Activated CD8-positive, alpha-beta T cell treated with anti-CD3 and anti-CD28 coated beads for 36 hours (primary cell): ENCODE measurements around the gene KIRREL3. TPM values are rescaled to one million over a fixed set of nuclear protein-coding genes. Genes with fewer than 3 reads are reported as not detected.

Experiments used
- ATAC-seq: fragments of 200-7000 bp; cut with Tn5 transposase; one replicate; pipeline ENCODE4 v1.10.0; 2021; ENCODE audit warnings: mild to moderate bottlenecking, moderate library complexity
- CTCF ChIA-PET: fragments of 350-600 bp; sonication (Branson Sonifier 250); formaldehyde crosslinking; loops from one replicate; lab custom pipeline; 2021; ENCODE audit warnings: antibody characterized with exemption; lab: Charles Lee
- POLR2A ChIA-PET: fragments of 350-600 bp; sonication (Branson Sonifier 250); formaldehyde crosslinking; loops from one replicate; lab custom pipeline; 2021; ENCODE audit warnings: antibody characterized with exemption; lab: Charles Lee
- DNase-seq: peaks from one replicate; pipeline ENCODE4 v3.0.0-alpha.2; 2020
- H3K27ac Mint-ChIP-seq: one replicate; pipeline ENCODE4 v1.8.0; 2021; ENCODE audit warnings: mild to moderate bottlenecking, mixed read lengths
- H3K27me3 Mint-ChIP-seq: one replicate; pipeline ENCODE4 v1.8.0; 2021; ENCODE audit warnings: mixed read lengths
- H3K36me3 Mint-ChIP-seq: one replicate; pipeline ENCODE4 v1.8.0; 2021; ENCODE audit warnings: low read depth, mixed read lengths
- H3K4me1 Mint-ChIP-seq: one replicate; pipeline ENCODE4 v1.8.0; 2021; ENCODE audit warnings: low read depth, mixed read lengths
- H3K4me3 Mint-ChIP-seq: one replicate; pipeline ENCODE4 v1.8.0; 2021; ENCODE audit warnings: mild to moderate bottlenecking, moderate library complexity, mixed read lengths
- H3K9me3 Mint-ChIP-seq: one replicate; pipeline ENCODE4 v1.8.0; 2021; ENCODE audit warnings: mixed read lengths
- CTCF ChIP-seq: fragments of 200-600 bp; IDR thresholded peaks from one replicate; pipeline ENCODE4 v1.8.0; 2022; ENCODE audit warnings: antibody characterized with exemption, mild to moderate bottlenecking
- intact Hi-C: fragments of 100-400 bp; cut with micrococcal nuclease; formaldehyde crosslinking; loops from one replicate; pipeline ENCODE4 v1.10.0; 2022
- total RNA-seq, 2 experiments: library from RNA; stranded (reverse); gene quantifications; one replicate each; pipeline ENCODE4 v1.2.3, GENCODE V29; 2021

Gene KIRREL3
- total RNA-seq, 2 experiments from 2014 or later, result not detected

GRCh38 chr11:126754591-126755426 is 245.8 kb downstream of the KIRREL3 start:
- H3K4me1 Mint-ChIP-seq, result no peaks in the 10 kb centered on the region
- CTCF ChIA-PET, result no interaction called here

GRCh38 chr11:126753990-126754389 is 246.6 kb downstream of the KIRREL3 start:
- Mint-ChIP-seq H3K27me3 (peaks cover 2% of the 10 kb centered on the region), H3K9me3 (no peaks in the 10 kb centered on the region), H3K27ac (no peak overlapping the region), H3K36me3 (no peaks in the 10 kb centered on the region), H3K4me3 (no peak overlapping the region), H3K4me1 (no peaks in the 10 kb centered on the region)
- intact Hi-C loops, result no loop called here
- CTCF ChIA-PET, result no interaction called here
- DNase-seq (no peak), ATAC-seq (no peak)
- POLR2A ChIA-PET, result no interaction called here
- TF ChIP-seq CTCF, result no peak

More at GRCh38 chr11:126754591-126755426, 245.8 kb downstream of the KIRREL3 start:
- H3K9me3 Mint-ChIP-seq, result no peaks in the 10 kb centered on the region
- peaks cover 2% of the 10 kb centered on the region for H3K27me3 Mint-ChIP-seq
- H3K4me3 Mint-ChIP-seq, result no peak overlapping the region
- POLR2A ChIA-PET, result no interaction called here
- TF ChIP-seq CTCF, result no peak
- no peak for DNase-seq
- H3K27ac Mint-ChIP-seq, result no peak overlapping the region
- intact Hi-C loops, result no loop called here
- ATAC-seq, result no peak
- H3K36me3 Mint-ChIP-seq, result no peaks in the 10 kb centered on the region

- no peak for ATAC-seq
- TF ChIP-seq CTCF, result no peak
- H3K27ac Mint-ChIP-seq, result no peak overlapping the region
- no peaks in the 10 kb centered on the region for H3K9me3 Mint-ChIP-seq
- DNase-seq, result no peak
- no peak overlapping the region for H3K4me3 Mint-ChIP-seq
- ChIA-PET POLR2A (no interaction called here), CTCF (no interaction called here)
- H3K4me1 Mint-ChIP-seq, result no peaks in the 10 kb centered on the region
- peaks cover 2% of the 10 kb centered on the region for H3K27me3 Mint-ChIP-seq
- no peaks in the 10 kb centered on the region for H3K36me3 Mint-ChIP-seq
- intact Hi-C loops, result no loop called here
Observed at GRCh38 chr11:126751242-126751641, 249.3 kb downstream of the KIRREL3 start.

GRCh38 chr11:126748793-126749192 is 251.8 kb downstream of the KIRREL3 start:
- Mint-ChIP-seq H3K9me3 (no peaks in the 10 kb centered on the region), H3K36me3 (no peaks in the 10 kb centered on the region), H3K27ac (no peak overlapping the region), H3K27me3 (peaks cover 2% of the 10 kb centered on the region), H3K4me1 (no peaks in the 10 kb centered on the region), H3K4me3 (no peak overlapping the region)
- DNase-seq (no peak), ATAC-seq (no peak)
- ChIA-PET POLR2A (no interaction called here), CTCF (no interaction called here)
- no peak for TF ChIP-seq CTCF
- intact Hi-C loops, result no loop called here

GRCh38 chr11:126748100-126748791 is 252.3 kb downstream of the KIRREL3 start:
- no peak for TF ChIP-seq CTCF
- H3K27ac Mint-ChIP-seq, result no peak overlapping the region
- CTCF ChIA-PET, result no interaction called here
- H3K4me3 Mint-ChIP-seq, result no peak overlapping the region
- H3K4me1 Mint-ChIP-seq, result no peaks in the 10 kb centered on the region
- DNase-seq, result no peak
- intact Hi-C loops, result no loop called here
- no peak for ATAC-seq
- POLR2A ChIA-PET, result no interaction called here
- no peaks in the 10 kb centered on the region for H3K9me3 Mint-ChIP-seq
- H3K36me3 Mint-ChIP-seq, result no peaks in the 10 kb centered on the region
- H3K27me3 Mint-ChIP-seq, result peaks cover 2% of the 10 kb centered on the region
